OCI-LY1 (cell line): ENCODE measurements around the gene RAVER1.

Experiments used
- CTCF ChIP-seq: fragments of 200-600 bp; sonication (generic), shearing (Covaris generic); IDR thresholded peaks from 2 replicates; pipeline ENCODE4 v1.5.1; 2017; ENCODE audit warnings: mild to moderate bottlenecking, antibody characterized with exemption, low read length, moderate library complexity, mixed read lengths
- EZH2 ChIP-seq: fragments of 200-600 bp; sonication (generic), shearing (Covaris generic); IDR thresholded peaks from 2 replicates; pipeline ENCODE4 v1.8.0; 2017; ENCODE audit warnings: borderline replicate concordance, mixed run types, mild to moderate bottlenecking, antibody characterized with exemption, low read length, moderate library complexity, mixed read lengths

DNA sequence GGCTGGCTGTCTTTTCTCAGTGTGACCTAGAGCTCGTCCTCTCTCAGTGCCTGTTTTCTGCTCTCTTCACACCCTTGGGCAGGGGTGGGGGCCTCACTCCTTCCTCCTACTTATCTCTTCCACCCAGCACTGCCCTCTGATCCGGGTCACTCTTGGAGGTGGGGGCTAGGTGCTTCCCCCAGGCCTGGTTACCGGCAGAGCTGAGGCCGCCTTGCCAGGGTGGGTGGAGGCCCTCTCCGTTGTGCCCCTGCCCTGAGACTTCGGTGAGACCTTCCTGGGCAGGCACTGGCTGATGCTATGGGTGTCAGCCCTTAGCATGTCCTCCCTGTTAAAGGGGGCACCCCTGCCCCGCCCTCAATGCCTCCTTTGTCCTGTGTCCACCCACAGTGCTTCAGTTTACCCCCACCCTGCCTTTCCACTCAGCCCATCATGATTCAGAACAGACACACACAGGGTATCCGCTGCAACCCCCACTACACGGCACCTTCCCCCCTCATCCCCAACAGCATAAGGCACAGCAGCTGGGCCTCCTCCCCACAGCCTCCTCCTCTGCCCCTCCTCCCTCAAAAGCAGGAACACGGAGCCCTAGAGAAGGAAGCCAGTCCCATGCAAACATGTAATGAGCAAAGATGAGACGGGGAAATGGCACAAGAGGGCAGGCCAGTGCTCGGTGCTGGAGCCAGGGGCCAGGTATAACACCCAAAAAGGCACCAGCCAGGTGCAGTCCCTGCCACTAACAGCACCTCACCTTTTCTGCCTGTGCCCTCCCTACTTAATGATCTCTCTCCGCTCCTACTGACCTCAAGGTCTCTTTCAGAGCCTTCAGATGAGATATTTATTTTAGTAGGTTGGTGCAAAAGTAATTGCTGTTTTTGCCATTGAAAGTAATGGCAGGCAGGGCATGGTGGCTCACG, 33.5 kb downstream of the RAVER1 start:
- no peak for TF ChIP-seq CTCF
- no peak for TF ChIP-seq EZH2
